Body of pancreas (tissue), 4 donors: Measurements from ENCODE around the gene TIE1. TPM values are rescaled to one million over a fixed set of nuclear protein-coding genes. Genes with fewer than 3 reads are reported as not detected.

Experiments used
- ATAC-seq: fragments of 150-250 bp; one replicate; pipeline ENCODE4 v1.9.1; 2016
- DNase-seq, 4 donors: peaks; one replicate each; pipeline ENCODE4 v3.0.0-alpha.2; 2019
- H3K27ac ChIP-seq, 4 donors: fragments of 200-600 bp; sonication (generic); 1 replicate in 3 of 4; 2 replicates in 1 of 4; pipeline versions ENCODE4 v1.5.1 to v1.6.1; 2016 to 2019; ENCODE audit warnings: mild to moderate bottlenecking in 1 of 4, mixed read lengths in 1 of 4, moderate library complexity in 1 of 4
- H3K27me3 ChIP-seq, 2 donors: fragments of 200-600 bp; sonication (generic); one replicate each; pipeline ENCODE4 v1.6.0; 2016; ENCODE audit warnings: mild to moderate bottlenecking in 1 of 2
- H3K36me3 ChIP-seq, 2 donors: fragments of 200-600 bp; sonication (generic); replicated peaks in 1 of 2; 2 replicates each; pipeline ENCODE4 v1.5.1; 2016; ENCODE audit warnings: low read depth in 2 of 2; ENCODE audit not compliant: insufficient read depth in 1 of 2
- H3K4me1 ChIP-seq: fragments of 200-600 bp; sonication (generic); one replicate; pipeline ENCODE4 v1.6.0; 2016
- H3K4me3 ChIP-seq, 2 donors: fragments of 200-600 bp; sonication (generic); 1 replicate in 1 of 2; 2 replicates in 1 of 2; pipeline ENCODE4 v1.5.1; 2016 to 2019
- H3K9me3 ChIP-seq, 3 donors: fragments of 200-600 bp; sonication (generic); 1 replicate in 2 of 3; 2 replicates in 1 of 3; pipeline ENCODE4 v1.5.1; 2016
- POLR2A ChIP-seq, 3 donors: fragments of 450-650 bp; IDR thresholded peaks; one replicate each; pipeline ENCODE4 v1.6.1; 2016; ENCODE audit warnings: antibody characterized with exemption in 3 of 3, mild to moderate bottlenecking in 2 of 3
- WGBS, 2 donors: methylation state at CpG; one replicate each; pipeline ENCODE4 v1.1.5; 2017; 5-methylcytosine and 5-hydroxymethylcytosine counted together
- intact Hi-C: fragments of 100-400 bp; cut with DNase I; formaldehyde crosslinking; loops from one replicate; pipeline ENCODE4 v1.15.1; 2023
- total RNA-seq, 2 donors: library from RNA; depleted of rRNA; stranded (reverse); fragments of >200 nt; gene quantifications; one replicate each; pipeline ENCODE4 v1.1.0, GENCODE V29; 2016
- TF ChIP-seq, protein P1 (sequence below), 7 experiments: fragments of 450-650 bp in 4 of 7; fragments of 200-600 bp in 3 of 7; sonication (generic) in 3 of 7; IDR thresholded peaks; one replicate each; pipeline ENCODE4 v1.5.1; 2016 to 2019; ENCODE audit warnings: antibody characterized with exemption in 7 of 7

The TIE1 gene
- total RNA-seq, 2 donors from 2014 or later = 12.2 to 14.0 TPM

DNA sequence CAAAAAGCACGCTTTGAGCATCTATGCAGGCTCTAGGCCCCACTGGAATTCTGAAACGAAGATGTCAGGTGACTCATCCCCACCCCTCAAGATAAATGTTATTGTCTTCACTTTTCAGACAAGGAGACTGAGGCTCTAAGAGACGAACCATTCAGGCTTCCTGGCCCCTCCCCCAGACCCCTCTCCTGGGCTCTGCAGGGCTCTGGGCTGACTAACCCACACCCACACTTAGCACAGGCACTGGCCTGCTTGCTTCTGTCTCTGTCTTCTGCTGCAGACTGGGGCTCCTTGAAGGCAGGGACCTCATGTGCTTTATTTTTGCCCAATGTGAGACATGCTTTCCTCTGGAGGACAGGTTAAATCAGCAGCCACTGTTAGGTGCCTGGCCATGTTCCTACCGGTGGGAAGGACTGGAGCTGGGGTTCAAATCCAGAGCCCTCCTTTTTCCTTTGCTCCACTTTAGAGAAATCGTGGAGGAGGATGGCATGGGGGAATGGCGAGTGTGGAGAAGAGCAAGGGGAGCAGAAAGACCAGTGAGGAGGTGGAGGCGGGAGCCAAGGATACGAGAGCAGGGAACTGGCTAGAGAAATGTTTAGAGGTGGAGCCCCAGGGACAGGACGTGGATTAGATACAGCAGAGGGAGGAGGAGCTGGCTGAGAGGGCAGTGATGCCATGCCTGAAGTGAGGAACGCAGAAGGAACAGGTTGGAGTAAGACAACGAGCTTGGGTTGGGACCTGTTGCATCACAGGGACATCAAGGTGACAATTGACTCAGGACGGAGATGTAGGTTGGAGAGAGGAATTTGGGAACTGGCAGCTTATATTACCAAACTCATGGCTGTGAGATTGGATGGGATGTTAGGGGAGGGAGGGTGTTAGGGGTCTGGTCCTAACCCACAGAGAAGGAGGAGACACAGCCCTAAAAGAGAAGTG is 29.3 kb upstream of the TIE1 start:
- peak overlapping the region; percentile 72 to 84 (median 79) for H3K27ac ChIP-seq
- DNase-seq (peak in 1 of 4 donors; percentile 2), ATAC-seq (no peak)
- no peaks in the 10 kb centered on the region for H3K9me3 ChIP-seq
- WGBS, 2 donors = 29% methylated on average over 12 of the region's 12 CpGs
- H3K27me3 ChIP-seq = no peaks in the 10 kb centered on the region
- TF ChIP-seq, protein P1, sequence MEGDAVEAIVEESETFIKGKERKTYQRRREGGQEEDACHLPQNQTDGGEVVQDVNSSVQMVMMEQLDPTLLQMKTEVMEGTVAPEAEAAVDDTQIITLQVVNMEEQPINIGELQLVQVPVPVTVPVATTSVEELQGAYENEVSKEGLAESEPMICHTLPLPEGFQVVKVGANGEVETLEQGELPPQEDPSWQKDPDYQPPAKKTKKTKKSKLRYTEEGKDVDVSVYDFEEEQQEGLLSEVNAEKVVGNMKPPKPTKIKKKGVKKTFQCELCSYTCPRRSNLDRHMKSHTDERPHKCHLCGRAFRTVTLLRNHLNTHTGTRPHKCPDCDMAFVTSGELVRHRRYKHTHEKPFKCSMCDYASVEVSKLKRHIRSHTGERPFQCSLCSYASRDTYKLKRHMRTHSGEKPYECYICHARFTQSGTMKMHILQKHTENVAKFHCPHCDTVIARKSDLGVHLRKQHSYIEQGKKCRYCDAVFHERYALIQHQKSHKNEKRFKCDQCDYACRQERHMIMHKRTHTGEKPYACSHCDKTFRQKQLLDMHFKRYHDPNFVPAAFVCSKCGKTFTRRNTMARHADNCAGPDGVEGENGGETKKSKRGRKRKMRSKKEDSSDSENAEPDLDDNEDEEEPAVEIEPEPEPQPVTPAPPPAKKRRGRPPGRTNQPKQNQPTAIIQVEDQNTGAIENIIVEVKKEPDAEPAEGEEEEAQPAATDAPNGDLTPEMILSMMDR (IDR thresholded peaks at IDR 0.05) = no peak
- no peak for TF ChIP-seq POLR2A (IDR thresholded peaks at IDR 0.05)
- intact Hi-C loops = no loop called here
- H3K4me1 ChIP-seq = peaks cover 56% of the 10 kb centered on the region
- H3K36me3 ChIP-seq = no peaks in the 10 kb centered on the region
- peak overlapping the region; percentile 14 to 23 for H3K4me3 ChIP-seq

DNA sequence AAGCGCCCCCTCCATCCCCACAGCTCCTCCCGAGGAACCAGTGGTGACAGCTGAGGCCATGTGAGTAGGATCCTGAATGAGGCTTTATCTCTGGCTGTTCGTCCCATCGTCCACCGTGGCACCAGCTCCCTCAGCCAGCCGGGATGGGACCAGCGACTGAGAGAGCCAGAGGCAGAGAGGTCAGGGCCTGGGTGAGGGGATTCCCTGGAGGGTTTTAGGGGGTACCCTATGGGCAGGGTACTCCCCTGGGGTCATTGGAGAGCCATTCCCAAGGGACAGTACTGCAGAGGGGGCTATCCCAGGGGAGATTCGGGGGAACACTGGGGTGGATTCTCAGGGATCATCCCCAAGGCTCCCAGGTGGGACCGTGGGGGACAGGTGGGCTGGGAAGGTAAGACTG is 28.6 kb upstream of the TIE1 start:
- peak overlapping the region in 1 of 4 donors; percentile 84 for H3K27ac ChIP-seq
- DNase-seq = no peak

DNA sequence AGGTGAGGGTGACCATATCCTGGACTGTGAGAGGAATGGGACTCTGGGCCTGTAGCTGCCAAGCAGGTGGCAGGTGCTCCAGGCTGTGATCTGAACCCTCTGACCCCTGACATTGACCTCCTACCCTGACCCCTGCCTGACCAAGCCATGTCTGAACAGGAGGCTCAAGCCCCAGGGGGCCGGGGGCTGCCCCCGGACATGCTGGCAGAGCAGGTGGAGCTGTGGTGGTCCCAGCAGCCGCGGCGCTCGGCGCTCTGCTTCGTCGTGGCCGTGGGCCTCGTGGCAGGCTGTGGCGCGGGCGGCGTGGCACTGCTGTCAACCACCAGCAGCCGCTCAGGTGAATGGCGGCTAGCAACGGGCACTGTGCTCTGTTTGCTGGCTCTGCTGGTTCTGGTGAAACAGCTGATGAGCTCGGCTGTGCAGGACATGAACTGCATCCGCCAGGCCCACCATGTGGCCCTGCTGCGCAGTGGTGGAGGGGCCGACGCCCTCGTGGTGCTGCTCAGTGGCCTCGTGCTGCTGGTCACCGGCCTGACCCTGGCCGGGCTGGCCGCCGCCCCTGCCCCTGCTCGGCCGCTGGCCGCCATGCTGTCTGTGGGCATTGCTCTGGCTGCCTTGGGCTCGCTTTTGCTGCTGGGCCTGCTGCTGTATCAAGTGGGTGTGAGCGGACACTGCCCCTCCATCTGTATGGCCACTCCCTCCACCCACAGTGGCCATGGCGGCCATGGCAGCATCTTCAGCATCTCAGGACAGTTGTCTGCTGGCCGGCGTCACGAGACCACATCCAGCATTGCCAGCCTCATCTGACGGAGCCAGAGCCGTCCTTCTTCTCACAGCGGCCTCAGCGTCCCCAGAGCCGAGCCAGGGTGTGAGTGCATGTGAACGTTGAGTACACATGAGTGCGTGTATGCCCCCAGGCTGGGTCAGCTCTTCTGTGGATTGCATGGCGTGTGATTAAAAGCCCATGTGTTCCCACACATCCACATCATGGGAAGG is 27.9 kb upstream of the TIE1 start:
- no peak overlapping the region for H3K27ac ChIP-seq
- 95 to 100% methylated on average over 10 to 25 of the region's 46 CpGs for WGBS, 2 donors
- no peak overlapping the region for H3K4me3 ChIP-seq
- H3K36me3 ChIP-seq = no peaks in the 10 kb centered on the region
- ATAC-seq = no peak
- DNase-seq = no peak
- no peaks in the 10 kb centered on the region for H3K27me3 ChIP-seq
- peaks cover 69% of the 10 kb centered on the region for H3K4me1 ChIP-seq
- TF ChIP-seq POLR2A (IDR thresholded peaks at IDR 0.05) = no peak
- TF ChIP-seq, protein P1 (IDR thresholded peaks at IDR 0.05) = no peak
- intact Hi-C loops = no loop called here
- no peaks in the 10 kb centered on the region for H3K9me3 ChIP-seq

More for the DNA sequence above, 28.6 kb upstream of the TIE1 start:
- ATAC-seq = no peak
- Histone ChIP-seq H3K27me3 (no peaks in the 10 kb centered on the region), H3K4me3 (no peak overlapping the region), H3K36me3 (no peaks in the 10 kb centered on the region), H3K9me3 (no peaks in the 10 kb centered on the region), H3K4me1 (peaks cover 63% of the 10 kb centered on the region)
- TF ChIP-seq, protein P1 (IDR thresholded peaks at IDR 0.05) = no peak
- TF ChIP-seq POLR2A (IDR thresholded peaks at IDR 0.05) = no peak
- 58 to 59% methylated on average over 8 to 9 of the region's 9 CpGs for WGBS, 2 donors
- intact Hi-C loops = no loop called here

DNA sequence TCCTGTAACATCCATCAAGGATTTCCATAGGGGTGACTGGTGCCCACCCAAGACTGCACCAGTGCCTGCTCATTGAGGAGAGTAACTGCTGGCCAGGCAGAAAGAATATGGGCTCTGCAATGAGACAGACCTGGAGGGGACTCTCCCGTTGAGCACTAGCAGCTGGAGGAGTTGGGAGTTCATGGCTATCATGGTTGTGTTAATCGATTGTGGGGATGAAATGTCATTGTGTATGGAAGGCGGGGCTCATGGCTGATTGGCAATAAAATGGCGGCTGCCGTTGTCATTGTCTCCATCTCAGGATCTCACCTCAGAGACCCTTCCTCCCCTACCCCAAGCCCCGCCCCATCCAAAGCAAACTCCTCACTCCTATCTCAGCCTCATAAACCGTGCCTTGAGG is 27.1 kb upstream of the TIE1 start:
- ATAC-seq = no peak
- 88 to 94% methylated on average over 6 to 7 of the region's 7 CpGs for WGBS, 2 donors
- H3K27ac ChIP-seq = peak overlapping the region in 3 of 4 donors; percentile 22 to 83 (median 75)
- DNase-seq = no peak
- H3K4me1 ChIP-seq = peaks cover 69% of the 10 kb centered on the region
- no peaks in the 10 kb centered on the region for H3K9me3 ChIP-seq
- intact Hi-C loops = no loop called here
- no peak overlapping the region for H3K4me3 ChIP-seq
- no peaks in the 10 kb centered on the region for H3K36me3 ChIP-seq
- no peak for TF ChIP-seq POLR2A (IDR thresholded peaks at IDR 0.05)
- TF ChIP-seq, protein P1 (IDR thresholded peaks at IDR 0.05) = no peak
- H3K27me3 ChIP-seq = no peaks in the 10 kb centered on the region
